MV-4-11 (cell line): ENCODE results near the gene CXADR.
A peak's percentile ranks its signal among the peaks of the same experiment; 100 is the strongest.
"Not testable (repeated sequence)": the region's sequence is repeated elsewhere in the genome, so short reads cannot be mapped to it uniquely, and the experiment has no call there.

Experiments
- DNase-seq: peaks from one replicate; lab custom pipeline; 2025; lab: John Stamatoyannopoulos, UW

CXADR gene

DNA sequence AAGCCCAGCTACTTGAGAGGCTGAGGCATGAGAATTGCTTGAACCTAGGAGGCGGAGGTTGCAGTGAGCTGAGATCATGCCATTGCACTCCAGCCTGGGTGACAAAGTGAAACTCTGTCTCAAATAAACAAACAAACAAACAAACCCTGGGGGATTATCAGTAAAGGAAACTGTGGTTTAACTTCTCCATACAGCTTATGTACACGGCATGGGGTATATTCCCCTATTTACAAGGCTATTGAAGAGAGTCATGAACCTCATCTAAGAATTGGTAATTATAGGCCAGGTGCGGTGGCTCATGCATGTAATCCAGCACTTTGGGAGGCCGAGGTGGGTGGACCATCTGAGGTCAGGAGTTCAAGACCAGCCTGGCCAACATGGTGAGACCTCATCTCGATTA lies 9.9 kb upstream of the CXADR start:
- DNase-seq = not testable (repeated sequence)

DNA sequence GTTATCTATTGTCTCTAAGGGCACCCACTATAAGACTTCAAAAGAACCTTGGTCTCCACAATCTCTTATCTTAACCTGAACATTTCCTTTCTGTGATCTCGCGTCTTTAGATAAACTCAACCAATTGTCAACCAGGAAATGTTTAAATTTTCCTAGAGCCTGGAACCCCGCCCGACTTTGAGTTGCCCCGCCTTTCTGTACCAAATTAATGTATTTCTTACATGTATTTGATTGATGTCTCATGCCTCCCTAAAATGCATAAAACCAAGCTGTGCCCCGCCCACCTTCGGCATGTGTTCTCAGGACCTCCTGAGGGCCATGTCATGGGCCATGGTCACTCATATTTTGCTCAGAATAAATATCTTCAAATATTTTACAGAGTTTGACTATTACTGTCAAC lies 5.9 kb upstream of the CXADR start:
- no peak for DNase-seq

DNA sequence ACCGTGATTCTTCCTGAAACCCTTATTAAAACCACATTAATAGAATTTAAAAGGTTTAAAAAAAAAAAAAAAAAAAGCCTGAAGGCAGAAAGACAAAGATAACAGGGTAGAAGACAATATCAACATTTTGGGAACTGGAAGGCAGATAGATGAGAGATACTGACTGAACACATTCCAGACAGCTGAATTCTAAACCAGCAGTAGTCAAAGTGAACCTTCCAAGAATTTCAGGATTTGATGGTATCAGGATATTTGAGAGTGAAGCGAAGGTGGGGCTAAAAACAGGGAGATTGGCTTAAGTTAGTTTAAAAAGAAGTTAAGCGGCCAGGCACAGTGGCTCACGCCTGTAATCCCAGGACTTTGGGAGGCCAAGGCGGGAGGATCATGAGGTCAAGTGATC lies 5.3 kb upstream of the CXADR start:
- no peak for DNase-seq

DNA sequence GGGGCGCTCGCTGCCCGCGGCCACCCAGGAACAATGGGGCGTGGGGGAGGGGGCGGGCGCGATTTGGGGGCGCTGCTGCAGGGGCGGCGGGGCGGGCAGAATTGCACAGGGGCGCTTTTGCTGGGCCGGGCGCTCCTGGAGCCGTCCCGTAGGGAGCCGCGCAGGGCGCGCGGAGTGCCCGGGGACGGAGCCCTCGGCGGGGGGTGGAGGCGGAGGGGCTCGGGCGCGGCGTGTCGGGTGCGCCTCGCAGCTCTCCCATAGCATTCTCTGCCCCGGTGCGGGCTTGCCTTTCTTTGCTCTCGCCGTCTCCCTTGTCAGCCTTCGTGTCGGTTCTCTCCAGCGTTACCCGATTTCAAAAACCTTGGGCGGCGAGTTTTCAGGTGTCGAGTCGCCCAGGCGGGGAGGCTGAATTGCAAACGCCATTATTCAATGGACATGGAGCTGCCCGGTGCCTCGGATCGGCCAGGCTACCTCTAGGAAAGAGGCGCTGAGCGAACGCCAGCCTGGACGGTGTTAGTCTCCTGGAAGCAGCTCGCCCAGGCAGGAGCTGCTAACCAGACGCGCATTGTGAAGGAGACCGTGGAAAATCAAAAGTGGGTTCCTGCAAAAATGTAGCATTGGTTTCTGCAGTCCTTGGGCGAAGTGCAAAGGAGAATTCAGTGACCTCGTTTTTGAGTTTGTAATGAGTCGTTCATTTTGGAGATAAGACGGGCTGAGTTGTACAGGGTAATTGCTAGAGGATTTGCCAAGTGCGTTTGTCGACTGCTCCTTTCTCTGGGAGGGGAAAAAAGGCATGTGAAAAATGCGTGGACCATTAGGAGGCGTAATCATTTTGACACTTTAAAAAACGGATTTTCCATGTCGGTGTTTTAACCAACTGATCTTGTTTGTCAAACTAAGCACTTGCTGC lies 626 bp downstream of the CXADR start:
- DNase-seq = no peak

DNA sequence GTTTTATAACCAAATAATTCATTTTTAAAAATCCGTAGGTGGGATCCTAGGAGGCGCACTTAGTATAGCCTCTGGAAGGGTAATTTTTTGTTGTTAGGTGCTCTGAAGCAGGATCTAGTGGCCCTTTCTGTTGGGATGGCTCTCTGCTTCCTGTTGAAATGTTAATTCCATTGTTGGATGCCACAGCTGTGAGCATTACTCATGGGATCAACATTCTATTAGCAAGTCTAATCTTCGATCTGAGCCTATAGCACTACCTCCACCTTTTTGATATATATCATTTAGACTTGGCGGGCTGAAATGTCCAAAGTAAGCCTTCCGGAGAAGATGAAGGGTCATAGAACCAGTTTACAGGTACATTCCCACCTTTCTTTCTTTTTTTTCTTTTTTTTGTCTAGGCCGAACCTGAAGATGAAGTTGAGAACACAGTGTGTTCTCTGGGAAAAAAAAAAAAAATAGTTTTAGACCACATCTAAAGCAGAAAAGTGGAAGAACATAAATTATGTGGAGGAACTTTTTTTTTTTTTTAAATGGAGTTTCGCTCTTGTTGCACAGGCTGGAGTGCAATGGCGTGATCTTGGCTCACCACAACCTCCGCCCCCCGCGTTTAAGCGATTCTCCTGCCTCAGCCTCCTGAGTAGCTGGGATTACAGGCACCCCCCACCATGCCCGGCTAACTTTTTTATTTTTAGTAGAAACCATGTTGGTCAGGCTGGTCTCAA lies 1.4 kb downstream of the CXADR start:
- DNase-seq = peak; percentile 75

DNA sequence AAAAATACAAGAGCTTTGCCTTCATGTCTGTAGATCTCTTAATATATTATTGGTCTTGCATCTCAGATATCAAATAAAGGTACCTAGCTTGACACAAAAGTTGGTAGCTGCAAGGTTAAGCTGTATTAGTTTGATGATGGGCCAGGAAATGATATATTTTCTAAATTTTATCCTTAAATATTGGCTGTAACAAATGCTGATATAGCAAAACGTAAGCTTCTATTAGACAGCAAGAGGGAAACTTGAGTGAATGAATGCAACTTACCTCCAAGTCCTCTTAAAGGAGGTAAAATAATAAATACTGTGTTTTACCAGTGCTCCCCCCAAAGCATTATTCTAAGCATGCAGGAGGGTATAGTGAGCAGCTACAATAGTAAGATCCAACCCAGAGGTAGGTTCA lies 4.2 kb downstream of the CXADR start:
- not testable (repeated sequence) for DNase-seq

DNA sequence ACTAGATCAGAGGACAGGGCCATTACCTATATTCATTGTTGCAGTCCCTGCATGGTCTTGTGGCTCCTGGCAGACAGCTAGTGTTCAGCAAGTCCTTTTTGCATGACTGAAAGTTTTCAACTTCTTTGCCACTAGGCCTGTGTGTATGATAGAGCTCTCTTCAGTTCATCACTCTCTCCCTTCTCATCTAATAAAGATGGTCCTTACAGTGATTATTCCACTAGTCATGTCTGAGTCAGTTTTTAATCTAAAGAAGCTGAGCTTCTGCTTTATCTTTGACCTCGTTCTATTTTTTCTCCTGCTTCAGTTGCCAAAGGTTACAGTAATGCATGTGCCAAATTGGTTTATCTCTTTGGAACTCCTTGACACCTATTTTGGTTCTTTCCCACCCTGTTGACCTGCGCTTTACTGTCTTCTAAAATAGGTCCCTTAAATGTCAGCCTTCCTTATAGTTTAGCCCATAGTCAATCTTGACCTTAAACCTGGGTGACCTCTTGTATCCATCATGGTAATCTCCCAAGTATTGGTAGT lies 6.4 kb downstream of the CXADR start:
- DNase-seq = no peak

DNA sequence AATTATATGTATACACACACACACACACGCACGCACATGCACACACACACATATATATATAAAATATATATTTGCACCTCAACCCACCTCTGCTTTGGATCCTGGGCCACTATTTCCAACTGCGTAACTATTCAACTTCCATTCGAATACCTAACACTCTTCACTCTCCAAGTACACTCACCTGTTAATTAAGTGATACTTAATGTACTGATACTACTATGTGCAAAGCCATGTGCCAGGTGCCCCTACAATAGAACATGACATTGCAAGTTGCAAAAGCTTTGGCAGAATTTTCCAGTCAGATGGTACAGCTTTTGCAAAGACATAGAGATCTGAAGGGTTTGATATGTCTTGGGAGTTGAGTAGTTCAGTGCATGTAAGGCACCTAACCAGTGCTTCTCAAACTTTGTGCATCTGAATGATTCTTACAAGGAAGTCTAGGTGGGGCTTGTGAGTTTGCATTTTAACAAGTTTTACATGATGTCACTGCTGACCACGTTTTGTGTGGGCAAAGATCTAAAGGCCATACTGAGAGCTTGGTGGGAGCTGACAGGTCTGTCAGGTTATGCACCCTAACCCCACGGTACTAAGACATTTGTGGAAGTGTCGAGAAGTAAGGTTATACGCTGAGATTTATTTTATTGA lies 7.2 kb downstream of the CXADR start:
- no peak for DNase-seq

DNA sequence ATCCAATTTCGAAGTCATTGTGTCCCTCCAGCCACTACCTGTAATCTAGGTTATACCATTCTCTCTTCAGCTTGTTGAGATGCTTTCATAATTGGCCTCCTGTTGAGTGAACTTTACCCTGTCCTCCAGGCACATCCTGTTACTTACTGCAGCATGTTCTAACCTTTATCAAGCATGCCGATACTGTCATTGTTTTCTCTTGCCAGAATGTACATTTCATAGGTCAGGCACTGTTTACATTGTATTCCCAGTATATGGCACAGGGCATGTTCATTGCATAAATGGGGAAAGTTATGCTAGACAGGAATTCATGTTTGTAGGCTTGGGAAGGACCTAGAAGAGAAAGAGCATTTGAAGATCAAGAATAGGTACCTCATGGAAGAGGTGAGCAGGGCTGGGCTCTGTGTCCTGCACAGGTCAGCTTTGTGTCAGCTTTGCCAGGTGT lies 10.2 kb downstream of the CXADR start:
- DNase-seq = no peak

DNA sequence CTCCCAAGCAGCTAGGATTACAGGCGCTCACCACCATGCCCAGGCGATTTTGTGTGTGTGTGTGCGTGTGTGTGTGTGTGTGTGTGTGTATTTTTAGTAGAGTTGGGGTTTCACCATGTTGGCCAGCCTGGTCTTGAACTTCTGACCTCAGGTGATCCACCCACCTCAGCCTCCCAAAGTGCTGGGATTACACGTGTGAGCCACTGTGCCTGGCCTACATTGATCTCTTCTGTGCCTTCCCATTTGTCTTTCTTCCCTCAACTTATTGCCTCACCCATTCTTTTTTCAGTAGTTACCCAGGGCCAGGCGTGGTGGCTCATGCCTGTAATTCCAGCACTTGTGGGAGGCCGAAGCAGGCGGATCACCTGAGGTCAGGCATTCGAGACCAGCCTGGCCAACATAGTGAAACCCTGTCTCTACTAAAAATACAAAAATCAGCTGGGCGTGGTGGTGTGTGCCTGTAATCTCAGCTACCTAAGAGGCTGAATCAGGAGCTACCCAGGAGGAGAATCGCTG lies 11.2 kb downstream of the CXADR start:
- DNase-seq = not testable (repeated sequence)

DNA sequence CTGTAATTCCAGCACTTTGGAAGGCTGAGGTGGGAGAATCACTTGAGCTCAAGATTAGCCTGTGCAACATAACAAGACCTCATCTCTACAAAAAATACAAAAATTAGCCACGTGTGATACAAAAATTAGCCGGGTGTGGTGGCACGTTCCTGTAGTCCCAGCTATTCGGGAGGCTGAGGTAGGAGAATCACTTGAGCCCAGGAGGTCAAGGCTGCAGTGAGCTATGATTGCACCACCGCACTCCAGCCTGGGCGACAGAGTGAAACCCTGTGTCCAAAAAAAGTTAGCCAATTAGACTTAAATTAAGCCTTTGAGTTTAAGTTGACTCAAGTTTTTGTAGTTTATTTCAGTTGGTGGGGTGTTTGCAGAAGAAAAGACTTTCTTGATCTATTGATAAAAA lies 11.8 kb downstream of the CXADR start:
- no peak for DNase-seq

DNA sequence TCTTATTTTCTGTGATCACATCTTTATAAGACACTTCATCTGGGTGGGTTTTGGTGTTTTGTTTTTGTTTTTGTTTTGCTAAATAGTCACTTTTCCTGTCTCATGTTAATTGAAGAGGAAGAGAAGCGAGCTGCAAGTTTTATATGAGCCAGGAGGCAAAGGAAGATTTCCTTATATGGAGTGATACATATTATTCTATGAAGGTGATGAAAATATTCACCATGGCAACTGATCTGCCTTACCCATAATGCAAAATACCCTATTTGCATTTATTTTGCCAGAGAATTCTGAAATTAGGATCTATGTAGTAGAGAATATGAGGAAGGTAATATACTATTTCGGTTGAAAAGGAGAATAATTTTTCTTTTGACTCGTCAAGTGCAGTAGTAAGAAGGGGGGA lies 13.9 kb downstream of the CXADR start:
- DNase-seq = no peak

DNA sequence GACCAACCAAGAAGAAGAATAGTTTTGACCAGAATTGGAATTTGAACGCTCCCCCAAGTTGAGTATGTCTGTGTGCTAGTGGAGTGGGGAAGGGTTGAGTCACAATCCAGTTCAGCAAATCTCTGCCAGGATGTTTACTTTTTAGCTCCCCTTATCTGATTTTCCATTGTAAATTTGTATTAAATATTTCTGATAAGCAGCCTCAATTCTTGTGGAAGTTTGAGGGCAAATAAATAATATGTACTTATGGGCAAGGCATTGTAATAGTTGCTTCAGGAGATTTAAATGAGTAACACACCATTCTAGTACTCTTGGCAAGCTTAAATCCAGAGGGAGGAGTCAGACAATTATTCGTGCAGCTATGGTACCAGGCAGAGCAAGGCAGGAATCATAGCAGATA lies 14.4 kb downstream of the CXADR start:
- no peak for DNase-seq

DNA sequence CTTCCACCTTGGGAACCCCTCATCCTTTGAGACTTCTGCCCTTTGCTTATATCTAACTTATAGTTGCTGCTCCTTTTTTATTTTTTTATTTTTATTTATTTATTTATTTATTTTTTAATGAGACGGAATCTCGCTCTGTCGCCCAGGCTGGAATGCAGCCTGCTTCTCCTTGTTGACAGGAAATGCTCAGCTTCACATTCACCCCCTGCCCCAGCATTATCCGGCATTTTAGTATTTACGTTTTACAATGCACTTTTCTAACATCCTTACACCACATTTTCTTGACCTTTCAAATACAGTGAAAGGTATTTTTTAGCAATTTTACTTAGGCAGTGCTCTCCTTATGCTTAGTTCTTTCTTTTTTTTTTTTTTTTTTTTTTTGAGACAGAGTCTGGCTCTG lies 14.9 kb downstream of the CXADR start:
- DNase-seq = no peak

DNA sequence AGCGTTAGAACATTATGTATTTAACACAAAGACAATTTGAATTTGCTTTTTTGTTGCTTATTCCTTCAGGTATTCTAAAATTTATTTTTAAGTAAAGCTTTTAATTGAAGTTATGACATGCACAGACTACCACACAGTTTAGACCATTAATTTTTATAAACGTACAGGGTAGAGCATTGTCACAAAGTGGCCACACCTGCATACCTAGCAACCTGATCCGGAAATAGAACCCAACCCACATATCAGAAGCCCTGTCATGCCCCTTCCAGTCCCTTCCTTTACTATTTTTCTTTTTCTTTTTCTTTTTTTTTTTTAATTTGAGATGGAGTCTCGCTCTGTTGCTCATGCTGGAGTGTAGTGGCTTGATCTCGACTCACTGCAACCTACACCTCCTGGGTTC lies 16.8 kb downstream of the CXADR start:
- no peak for DNase-seq

DNA sequence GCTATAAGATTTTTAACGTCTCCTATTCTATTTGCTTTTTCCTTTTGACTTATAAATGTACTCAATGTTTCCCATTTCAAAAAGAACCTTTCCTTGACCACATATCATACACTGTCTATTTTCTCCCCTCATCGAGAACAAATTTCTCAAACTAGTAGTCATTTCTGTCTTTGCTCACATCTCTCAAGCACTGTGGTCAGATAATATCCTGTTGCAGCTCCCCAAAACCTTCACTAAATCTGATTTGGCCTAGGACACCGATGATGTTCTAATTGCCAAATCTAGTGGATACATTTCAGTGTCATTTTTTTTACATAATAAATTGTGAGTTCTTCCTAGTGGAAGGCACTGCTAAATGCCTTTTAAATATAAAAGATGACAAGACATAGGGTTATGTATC lies 19.4 kb downstream of the CXADR start:
- no peak for DNase-seq

DNA sequence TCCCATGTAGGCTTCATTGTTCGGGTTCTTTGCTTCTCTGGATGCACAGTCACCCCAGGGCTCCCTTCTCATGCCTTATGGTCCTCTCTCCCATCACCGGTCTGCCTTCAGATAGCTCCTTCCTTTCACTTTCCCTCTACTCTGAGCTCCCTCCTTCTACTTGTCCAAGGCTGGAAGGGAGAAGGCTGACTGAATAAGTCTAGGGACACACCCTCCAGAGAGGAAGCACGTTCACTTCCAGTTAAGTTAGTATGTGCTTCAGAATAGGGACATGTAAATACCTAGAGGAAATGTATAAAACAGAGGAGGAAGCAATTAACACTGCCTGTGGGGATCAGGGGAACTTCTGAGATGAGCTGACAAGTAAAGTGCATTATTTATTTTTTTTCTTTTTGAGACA lies 23.5 kb downstream of the CXADR start:
- no peak for DNase-seq

DNA sequence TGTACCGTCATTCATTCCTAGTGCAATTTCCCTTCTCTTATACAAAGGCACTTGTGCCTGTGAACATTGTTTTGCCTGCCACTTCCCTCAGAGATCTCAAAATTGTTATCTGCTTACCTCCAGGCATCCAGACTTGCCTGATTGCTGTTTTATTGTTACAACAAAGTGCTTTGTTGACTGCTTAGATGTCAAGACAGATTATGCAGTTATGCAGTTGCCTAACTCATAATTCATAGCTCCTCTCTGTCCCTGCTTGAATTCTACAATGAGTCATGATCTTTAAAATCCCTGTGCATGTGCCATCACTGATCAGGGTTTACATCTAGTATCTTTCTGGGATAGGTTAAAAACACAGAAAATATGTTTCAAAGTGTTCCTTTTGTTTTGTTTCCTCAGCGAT lies 24.5 kb downstream of the CXADR start:
- peak; percentile 51 for DNase-seq

DNA sequence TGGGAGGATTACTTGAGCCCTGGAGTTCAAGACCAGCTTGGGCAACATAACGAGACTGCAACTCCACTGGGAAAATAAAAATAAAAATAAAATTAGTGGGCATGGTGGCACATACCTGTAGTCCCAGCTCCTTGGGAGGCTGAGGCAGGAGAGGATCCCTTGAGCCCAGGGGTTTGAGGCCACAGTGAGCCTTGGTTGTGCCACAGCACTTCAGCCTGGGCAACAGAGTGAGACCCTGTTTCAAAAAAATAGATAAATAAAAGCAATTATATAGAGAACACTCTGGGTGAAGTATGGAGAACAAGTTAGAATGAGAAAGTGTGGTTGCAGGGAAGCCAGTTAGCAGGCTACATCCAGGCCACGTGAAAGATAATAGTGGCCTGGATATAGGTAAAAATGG lies 25.7 kb downstream of the CXADR start:
- no peak for DNase-seq

DNA sequence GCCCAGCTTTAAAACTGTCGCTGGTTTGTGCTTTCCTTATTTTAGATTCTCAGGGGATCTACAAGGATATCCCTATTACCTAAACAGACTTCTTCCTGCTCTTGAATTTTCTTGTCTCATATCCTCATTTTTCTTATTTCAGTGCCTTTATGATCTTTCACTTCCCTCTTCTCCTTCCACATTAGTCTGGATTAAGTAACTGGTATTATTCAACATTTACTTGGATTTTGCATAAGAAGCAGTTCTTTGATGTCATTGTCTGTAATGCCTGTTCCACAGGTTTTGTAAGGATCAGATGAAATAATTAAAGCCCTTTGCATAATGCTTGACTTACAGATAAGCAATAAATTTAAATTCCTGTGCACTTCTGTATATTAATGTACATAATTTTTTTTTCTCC lies 26.5 kb downstream of the CXADR start:
- DNase-seq = peak; percentile 97

DNA sequence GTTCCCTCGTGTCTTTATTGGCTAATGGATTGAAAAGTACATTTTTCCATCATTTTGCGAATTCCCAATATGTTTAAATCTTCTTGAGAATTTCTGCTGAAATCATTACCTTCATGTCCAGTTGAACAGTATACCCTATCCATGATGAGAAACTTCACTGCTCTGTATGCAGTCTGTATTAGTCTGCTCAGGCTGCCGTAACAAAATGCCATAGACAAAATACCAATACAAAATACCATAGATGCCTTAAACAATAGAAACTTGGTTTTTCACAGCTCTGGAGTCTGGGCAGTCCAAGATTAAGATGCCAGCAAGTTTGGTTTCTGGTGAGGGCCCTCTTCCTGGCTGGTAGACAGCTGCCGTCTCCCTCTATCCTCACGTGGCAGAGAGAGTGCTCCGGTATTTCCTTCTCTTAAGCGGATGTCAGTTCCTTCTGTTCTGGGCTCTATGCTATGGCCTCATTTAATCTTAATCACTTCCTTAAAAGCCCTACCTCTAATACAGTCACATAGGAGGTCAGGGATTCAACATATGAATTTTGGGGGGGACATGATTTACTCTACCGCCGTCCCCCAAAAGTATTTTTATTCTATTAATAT lies 27.0 kb downstream of the CXADR start:
- DNase-seq = peak; percentile 78

DNA sequence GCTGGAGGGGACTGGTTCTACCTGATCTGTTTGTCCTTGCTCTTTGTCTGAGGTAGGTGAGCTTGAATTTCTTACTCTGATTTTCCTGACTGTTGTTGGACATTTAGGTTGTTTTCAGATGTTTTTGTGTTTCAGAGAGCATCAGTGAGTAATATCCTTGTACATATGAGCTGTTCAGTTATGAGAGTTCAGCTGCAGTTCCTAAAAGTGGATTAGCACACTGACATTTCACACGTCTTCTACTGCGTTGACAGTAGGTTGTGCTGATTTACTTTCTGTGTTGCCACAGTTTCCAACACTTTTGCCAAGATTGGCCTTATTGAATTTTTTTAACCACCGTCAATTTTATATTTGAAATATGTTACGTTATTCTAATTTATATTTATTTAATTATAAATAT lies 27.7 kb downstream of the CXADR start:
- DNase-seq = peak; percentile 53
